HUDEP-2 (cell line): ENCODE measurements around the gene CBX5.
A peak's percentile ranks its signal among the peaks of the same experiment; 100 is the strongest.
"Not testable (repeated sequence)": the region's sequence is repeated elsewhere in the genome, so short reads cannot be mapped to it uniquely, and the experiment has no call there.

Experiments
- DNase-seq, 76 experiments: peaks; one replicate each; lab custom pipeline; 2025; ENCODE audit not compliant: unreplicated experiment in 76 of 76; lab: John Stamatoyannopoulos, UW

Gene CBX5

GRCh38 chr12:54279632-54280467 lies at the start of gene CBX5:
TSS of gene CBX5 (minus strand) at chr12:54280122. CDS start at chr12:54257650, 22,472 bp downstream.
- DNase-seq = peak in 75 of 76 experiments; percentile 75 to 99 (median 97)

- DNase-seq = no peak
Measured at GRCh38 chr12:54328595-54329337, 48.8 kb upstream of the CBX5 start.

GRCh38 chr12:54325442-54326109 lies 45.7 kb upstream of the CBX5 start:
- peak in 3 of 76 experiments; percentile 10 to 21 (median 10) for DNase-seq

GRCh38 chr12:54324617-54325441 lies 44.9 kb upstream of the CBX5 start, which contains the start of gene COPZ1:
TSS of gene COPZ1 (plus strand) at chr12:54325131. CDS start at chr12:54325164, 33 bp downstream.
- DNase-seq = peak; percentile 32 to 99 (median 96)

- DNase-seq = no peak
Measured at GRCh38 chr12:54321363-54321762, 41.4 kb upstream of the CBX5 start.

- not testable (repeated sequence) for DNase-seq
Measured at GRCh38 chr12:54312309-54312708, 32.4 kb upstream of the CBX5 start.

GRCh38 chr12:54311051-54311450 lies 31.1 kb upstream of the CBX5 start:
- no peak for DNase-seq

GRCh38 chr12:54306925-54307741 lies 27.2 kb upstream of the CBX5 start:
- peak in 75 of 76 experiments; percentile 77 to 99 (median 99) for DNase-seq

GRCh38 chr12:54304187-54304810 lies 24.4 kb upstream of the CBX5 start:
- DNase-seq = peak in 75 of 76 experiments; percentile 75 to 99 (median 98)

- no peak for DNase-seq
Measured at GRCh38 chr12:54303640-54304039, 23.7 kb upstream of the CBX5 start.

GRCh38 chr12:54301428-54302048 lies 21.6 kb upstream of the CBX5 start:
- peak in 16 of 76 experiments; percentile 13 to 65 (median 37) for DNase-seq

GRCh38 chr12:54300732-54301427 lies 21.0 kb upstream of the CBX5 start, which contains the start of gene NFE2:
TSS of gene NFE2 (minus strand) at chr12:54301015. CDS start at chr12:54295248, 5,767 bp downstream.
- DNase-seq = peak in 74 of 76 experiments; percentile 11 to 91 (median 79)

GRCh38 chr12:54300225-54300731 lies 20.4 kb upstream of the CBX5 start:
- peak in 6 of 76 experiments; percentile 18 to 61 (median 48) for DNase-seq

- DNase-seq = no peak
Measured at GRCh38 chr12:54299515-54300224, 19.7 kb upstream of the CBX5 start.

- DNase-seq = peak in 25 of 76 experiments; percentile 11 to 53 (median 32)
Measured at GRCh38 chr12:54298904-54299303, 19.0 kb upstream of the CBX5 start.

- DNase-seq = peak in 14 of 76 experiments; percentile 26 to 60 (median 42)
Measured at GRCh38 chr12:54296393-54297099, 16.6 kb upstream of the CBX5 start.
